Measurements from ENCODE around the gene SEMA6A. TPM values are rescaled to one million over a fixed set of nuclear protein-coding genes. Genes with fewer than 3 reads are reported as not detected.

The SEMA6A gene
- polyA plus RNA-seq, 1 of the 3 experiments (the other 2 are of a cell fraction), result 0.18 TPM

GRCh38 chr5:116418016-116418415, 156.6 kb downstream of the SEMA6A start:
- Histone ChIP-seq H3K4me2 (no peak overlapping the region), H3K9me2 (no peaks in the 10 kb centered on the region), H3K36me3 (replicated peaks in 1 of 2; ENCODE audit: control insufficient read depth in 1 of 2, insufficient read depth in 2 of 2, low read length in 1 of 2) (no peaks in the 10 kb centered on the region), H3K27ac (ENCODE audit: low read depth in 2 of 2, low read length in 1 of 2) (no peak overlapping the region), H3K9me3 (no peaks in the 10 kb centered on the region), H3K27me3 (ENCODE audit: insufficient read depth) (no peaks in the 10 kb centered on the region), H3F3A (replicated peaks; ENCODE audit: insufficient read depth) (no peaks in the 10 kb centered on the region), H4K20me1 (ENCODE audit: insufficient read depth) (no peaks in the 10 kb centered on the region), H3K4me3 (ENCODE audit: low read depth in 2 of 2, low read length in 1 of 2) (no peak overlapping the region), H3K9ac (no peak overlapping the region), H2AFZ (ENCODE audit: low read depth) (no peak overlapping the region), H3K4me1 (ENCODE audit: control insufficient read depth in 1 of 2, insufficient read depth in 2 of 2, low read depth in 1 of 2, low read length in 1 of 2) (no peaks in the 10 kb centered on the region; a peak in 1 of 4 replicates), H3K79me2 (ENCODE audit: insufficient read depth) (no peaks in the 10 kb centered on the region)
- WGBS (ENCODE audit: low lambda C conversion rate), result 50% methylated on average over 2 of the region's 2 CpGs
- TF ChIP-seq USF1 (IDR thresholded peaks at IDR 0.05; ENCODE audit: borderline replicate concordance, low read depth), result no peak
- TF ChIP-seq TCF12 (IDR thresholded peaks at IDR 0.05), result no peak
- TF ChIP-seq NFIC (IDR thresholded peaks at IDR 0.05; ENCODE audit: borderline replicate concordance), result no peak
- no peak for TF ChIP-seq EP300 (IDR thresholded peaks at IDR 0.05; ENCODE audit: borderline replicate concordance in 1 of 2, low read depth in 1 of 2, low read length in 1 of 2)
- no peak for TF ChIP-seq FOSL2 (IDR thresholded peaks at IDR 0.05; ENCODE audit: borderline replicate concordance, low read depth)
- TF ChIP-seq SIN3A (IDR thresholded peaks at IDR 0.05; ENCODE audit: borderline replicate concordance, low read depth, low read length), result no peak
- TF ChIP-seq YY1 (IDR thresholded peaks at IDR 0.05; ENCODE audit: low read depth), result no peak
- TF ChIP-seq POLR2AphosphoS5 (IDR thresholded peaks at IDR 0.05; ENCODE audit: low read depth, low read length), result no peak
- TF ChIP-seq GABPA (IDR thresholded peaks at IDR 0.05; ENCODE audit: low read depth), result no peak
- no peak for TF ChIP-seq TAF1 (IDR thresholded peaks at IDR 0.05; ENCODE audit: borderline replicate concordance, low read depth, low read length)
- ChIA-PET POLR2A (no interaction called here), CTCF (interaction anchor here (1.1 to 1.3 kb wide), 2 partner anchors 23 to 90 kb away, joined by 3 read pairs; no protein-coding TSS in a partner anchor)
- DNase-seq, result no peak

GRCh38 chr5:116415989-116416388, 158.6 kb downstream of the SEMA6A start:
- WGBS (ENCODE audit: low lambda C conversion rate), result 88% methylated on average over 2 of the region's 5 CpGs
- POLR2A ChIA-PET, result no interaction called here
- no peak for TF ChIP-seq REST (IDR thresholded peaks at IDR 0.05; ENCODE audit: low read depth, low read length)
- TF ChIP-seq PBX3 (IDR thresholded peaks at IDR 0.05), result no peak
- TF ChIP-seq JUND (IDR thresholded peaks at IDR 0.05), result no peak
- TF ChIP-seq TCF12 (IDR thresholded peaks at IDR 0.05), result no peak
- TF ChIP-seq RXRA (IDR thresholded peaks at IDR 0.05; ENCODE audit: borderline replicate concordance, low read depth), result no peak
- no peak for TF ChIP-seq SMC3 (IDR thresholded peaks at IDR 0.05; ENCODE audit: low read depth, low read length)
- TF ChIP-seq ZBTB33 (IDR thresholded peaks at IDR 0.05; ENCODE audit: borderline replicate concordance, low read depth), result no peak
- no peak for TF ChIP-seq EP300 (IDR thresholded peaks at IDR 0.05; ENCODE audit: borderline replicate concordance in 1 of 2, low read depth in 1 of 2, low read length in 1 of 2)
- no peak for TF ChIP-seq USF2 (IDR thresholded peaks at IDR 0.05; ENCODE audit: borderline replicate concordance, low read depth, low read length)
- no peak for TF ChIP-seq RCOR1 (IDR thresholded peaks at IDR 0.05; ENCODE audit: low read length)
- no peak for TF ChIP-seq TAF1 (IDR thresholded peaks at IDR 0.05; ENCODE audit: borderline replicate concordance, low read depth, low read length)
- no peak for TF ChIP-seq POLR2AphosphoS5 (IDR thresholded peaks at IDR 0.05; ENCODE audit: low read depth, low read length)

More at GRCh38 chr5:116415989-116416388, 158.6 kb downstream of the SEMA6A start:
- no peak for DNase-seq
- Histone ChIP-seq H4K20me1 (ENCODE audit: insufficient read depth) (no peaks in the 10 kb centered on the region), H3K4me1 (ENCODE audit: control insufficient read depth in 1 of 2, insufficient read depth in 2 of 2, low read depth in 1 of 2, low read length in 1 of 2) (no peaks in the 10 kb centered on the region; a peak in 1 of 4 replicates), H3K79me2 (ENCODE audit: insufficient read depth) (no peaks in the 10 kb centered on the region), H3K36me3 (replicated peaks in 1 of 2; ENCODE audit: control insufficient read depth in 1 of 2, insufficient read depth in 2 of 2, low read length in 1 of 2) (no peaks in the 10 kb centered on the region), H3K27ac (ENCODE audit: low read depth in 2 of 2, low read length in 1 of 2) (no peak overlapping the region), H3F3A (replicated peaks; ENCODE audit: insufficient read depth) (no peaks in the 10 kb centered on the region), H3K9me3 (no peaks in the 10 kb centered on the region), H3K9me2 (no peaks in the 10 kb centered on the region), H3K4me3 (ENCODE audit: low read depth in 2 of 2, low read length in 1 of 2) (no peak overlapping the region), H3K9ac (no peak overlapping the region), H3K27me3 (ENCODE audit: insufficient read depth) (no peaks in the 10 kb centered on the region), H3K4me2 (no peak overlapping the region), H2AFZ (ENCODE audit: low read depth) (no peak overlapping the region)
- CTCF ChIA-PET, result no interaction called here
